ENCODE measurements around the gene CDKL1.

DNA sequence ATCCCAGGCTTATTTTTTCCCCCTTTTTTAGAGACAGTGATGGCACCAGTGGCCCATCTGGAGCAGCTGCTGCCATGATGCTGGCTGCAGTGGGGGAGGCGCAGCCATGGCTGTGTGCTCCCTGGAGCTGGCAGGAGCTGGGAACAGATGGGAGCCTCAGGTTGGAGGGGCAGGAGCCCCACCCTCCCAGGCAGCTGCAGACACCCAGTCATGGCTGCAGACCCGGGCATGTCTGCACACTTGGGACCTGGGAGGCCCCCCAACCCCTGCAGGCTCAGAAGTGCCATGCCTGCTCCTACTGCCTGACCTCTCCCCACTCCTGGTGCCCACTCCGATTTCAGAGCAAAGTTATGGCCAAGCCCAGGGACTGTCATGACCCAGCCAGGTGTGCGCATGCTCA is 25.1 kb downstream of the CDKL1 start:
- TF ChIP-seq, protein P1, sequence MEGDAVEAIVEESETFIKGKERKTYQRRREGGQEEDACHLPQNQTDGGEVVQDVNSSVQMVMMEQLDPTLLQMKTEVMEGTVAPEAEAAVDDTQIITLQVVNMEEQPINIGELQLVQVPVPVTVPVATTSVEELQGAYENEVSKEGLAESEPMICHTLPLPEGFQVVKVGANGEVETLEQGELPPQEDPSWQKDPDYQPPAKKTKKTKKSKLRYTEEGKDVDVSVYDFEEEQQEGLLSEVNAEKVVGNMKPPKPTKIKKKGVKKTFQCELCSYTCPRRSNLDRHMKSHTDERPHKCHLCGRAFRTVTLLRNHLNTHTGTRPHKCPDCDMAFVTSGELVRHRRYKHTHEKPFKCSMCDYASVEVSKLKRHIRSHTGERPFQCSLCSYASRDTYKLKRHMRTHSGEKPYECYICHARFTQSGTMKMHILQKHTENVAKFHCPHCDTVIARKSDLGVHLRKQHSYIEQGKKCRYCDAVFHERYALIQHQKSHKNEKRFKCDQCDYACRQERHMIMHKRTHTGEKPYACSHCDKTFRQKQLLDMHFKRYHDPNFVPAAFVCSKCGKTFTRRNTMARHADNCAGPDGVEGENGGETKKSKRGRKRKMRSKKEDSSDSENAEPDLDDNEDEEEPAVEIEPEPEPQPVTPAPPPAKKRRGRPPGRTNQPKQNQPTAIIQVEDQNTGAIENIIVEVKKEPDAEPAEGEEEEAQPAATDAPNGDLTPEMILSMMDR (IDR thresholded peaks at IDR 0.05) = no peak
- TF ChIP-seq POLR2A (IDR thresholded peaks at IDR 0.05) = no peak
